ENCODE measurements around the gene RRP8. TPM values are rescaled to one million over a fixed set of nuclear protein-coding genes. Genes with fewer than 3 reads are reported as not detected.
A peak's percentile ranks its signal among the peaks of the same experiment; 100 is the strongest.

Gene RRP8
- total and polyA plus RNA-seq, 9 of the 15 experiments (the other 6 are each of a cell fraction or from before 2014, with no cell fraction given): 5.7 to 47.3 (median 32.6) TPM

DNA sequence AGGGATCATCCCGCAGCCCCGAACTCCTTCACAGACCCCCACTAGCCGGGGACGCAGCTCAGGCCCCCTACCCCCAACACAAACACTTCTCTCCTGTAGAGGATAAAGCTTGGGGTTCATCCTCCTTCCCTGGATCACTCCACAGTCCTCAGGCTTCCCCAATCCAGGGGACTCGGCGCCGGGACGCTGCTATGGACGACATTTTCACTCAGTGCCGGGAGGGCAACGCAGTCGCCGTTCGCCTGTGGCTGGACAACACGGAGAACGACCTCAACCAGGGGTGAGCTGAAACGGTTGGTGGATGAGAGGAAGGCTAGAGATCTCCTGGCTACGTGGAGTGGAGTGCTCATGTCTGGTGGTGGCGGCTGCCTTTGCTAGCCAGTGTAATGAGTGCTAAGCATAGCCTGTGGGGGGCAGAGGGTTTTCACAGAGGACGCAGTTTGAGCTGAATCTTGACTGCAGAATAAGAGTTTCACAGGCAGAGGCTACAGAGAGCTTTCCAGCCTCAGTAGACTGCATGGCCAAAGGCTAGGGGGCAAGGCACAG, 738 bp upstream of the RRP8 start (continued):
- TF ChIP-seq CHD2 (IDR thresholded peaks at IDR 0.05; ENCODE audit: low read depth, low read length): no peak
- TF ChIP-seq TRIM24 (IDR thresholded peaks at IDR 0.05): no peak
- TF ChIP-seq, protein P1, sequence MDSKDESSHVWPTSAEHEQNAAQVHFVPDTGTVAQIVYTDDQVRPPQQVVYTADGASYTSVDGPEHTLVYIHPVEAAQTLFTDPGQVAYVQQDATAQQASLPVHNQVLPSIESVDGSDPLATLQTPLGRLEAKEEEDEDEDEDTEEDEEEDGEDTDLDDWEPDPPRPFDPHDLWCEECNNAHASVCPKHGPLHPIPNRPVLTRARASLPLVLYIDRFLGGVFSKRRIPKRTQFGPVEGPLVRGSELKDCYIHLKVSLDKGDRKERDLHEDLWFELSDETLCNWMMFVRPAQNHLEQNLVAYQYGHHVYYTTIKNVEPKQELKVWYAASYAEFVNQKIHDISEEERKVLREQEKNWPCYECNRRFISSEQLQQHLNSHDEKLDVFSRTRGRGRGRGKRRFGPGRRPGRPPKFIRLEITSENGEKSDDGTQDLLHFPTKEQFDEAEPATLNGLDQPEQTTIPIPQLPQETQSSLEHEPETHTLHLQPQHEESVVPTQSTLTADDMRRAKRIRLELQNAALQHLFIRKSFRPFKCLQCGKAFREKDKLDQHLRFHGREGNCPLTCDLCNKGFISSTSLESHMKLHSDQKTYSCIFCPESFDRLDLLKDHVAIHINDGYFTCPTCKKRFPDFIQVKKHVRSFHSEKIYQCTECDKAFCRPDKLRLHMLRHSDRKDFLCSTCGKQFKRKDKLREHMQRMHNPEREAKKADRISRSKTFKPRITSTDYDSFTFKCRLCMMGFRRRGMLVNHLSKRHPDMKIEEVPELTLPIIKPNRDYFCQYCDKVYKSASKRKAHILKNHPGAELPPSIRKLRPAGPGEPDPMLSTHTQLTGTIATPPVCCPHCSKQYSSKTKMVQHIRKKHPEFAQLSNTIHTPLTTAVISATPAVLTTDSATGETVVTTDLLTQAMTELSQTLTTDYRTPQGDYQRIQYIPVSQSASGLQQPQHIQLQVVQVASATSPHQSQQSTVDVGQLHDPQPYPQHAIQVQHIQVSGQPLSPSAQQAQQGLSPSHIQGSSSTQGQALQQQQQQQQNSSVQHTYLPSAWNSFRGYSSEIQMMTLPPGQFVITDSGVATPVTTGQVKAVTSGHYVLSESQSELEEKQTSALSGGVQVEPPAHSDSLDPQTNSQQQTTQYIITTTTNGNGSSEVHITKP (IDR thresholded peaks at IDR 0.05; ENCODE audit: partially characterized antibody): peak; percentile 33
- TF ChIP-seq ZNF57 (CRISPR knock-in tag; IDR thresholded peaks at IDR 0.05): no peak
- TF ChIP-seq XRCC3 (IDR thresholded peaks at IDR 0.05): no peak
- no peak for TF ChIP-seq POLR2AphosphoS2 (IDR thresholded peaks at IDR 0.05; ENCODE audit: low read length)
- no peak for TF ChIP-seq HOXB6 (CRISPR knock-in tag; IDR thresholded peaks at IDR 0.05; ENCODE audit: borderline replicate concordance)
- TF ChIP-seq HDAC1 (IDR thresholded peaks at IDR 0.05): no peak; a peak in 2 of 4 replicates
- TF ChIP-seq TAF1 (IDR thresholded peaks at IDR 0.05; ENCODE audit: control insufficient read depth, extremely low read depth, insufficient read depth, low read length, severe bottlenecking): peak; percentile 49
- TF ChIP-seq ADNP (tag; IDR thresholded peaks at IDR 0.05): no peak
- no peak for TF ChIP-seq ZNF175 (CRISPR knock-in tag; IDR thresholded peaks at IDR 0.05; ENCODE audit: low read depth)
- TF ChIP-seq BRD9 (IDR thresholded peaks at IDR 0.05; ENCODE audit: low read depth, partially characterized antibody): peak; percentile 10
- TF ChIP-seq, protein P2, sequence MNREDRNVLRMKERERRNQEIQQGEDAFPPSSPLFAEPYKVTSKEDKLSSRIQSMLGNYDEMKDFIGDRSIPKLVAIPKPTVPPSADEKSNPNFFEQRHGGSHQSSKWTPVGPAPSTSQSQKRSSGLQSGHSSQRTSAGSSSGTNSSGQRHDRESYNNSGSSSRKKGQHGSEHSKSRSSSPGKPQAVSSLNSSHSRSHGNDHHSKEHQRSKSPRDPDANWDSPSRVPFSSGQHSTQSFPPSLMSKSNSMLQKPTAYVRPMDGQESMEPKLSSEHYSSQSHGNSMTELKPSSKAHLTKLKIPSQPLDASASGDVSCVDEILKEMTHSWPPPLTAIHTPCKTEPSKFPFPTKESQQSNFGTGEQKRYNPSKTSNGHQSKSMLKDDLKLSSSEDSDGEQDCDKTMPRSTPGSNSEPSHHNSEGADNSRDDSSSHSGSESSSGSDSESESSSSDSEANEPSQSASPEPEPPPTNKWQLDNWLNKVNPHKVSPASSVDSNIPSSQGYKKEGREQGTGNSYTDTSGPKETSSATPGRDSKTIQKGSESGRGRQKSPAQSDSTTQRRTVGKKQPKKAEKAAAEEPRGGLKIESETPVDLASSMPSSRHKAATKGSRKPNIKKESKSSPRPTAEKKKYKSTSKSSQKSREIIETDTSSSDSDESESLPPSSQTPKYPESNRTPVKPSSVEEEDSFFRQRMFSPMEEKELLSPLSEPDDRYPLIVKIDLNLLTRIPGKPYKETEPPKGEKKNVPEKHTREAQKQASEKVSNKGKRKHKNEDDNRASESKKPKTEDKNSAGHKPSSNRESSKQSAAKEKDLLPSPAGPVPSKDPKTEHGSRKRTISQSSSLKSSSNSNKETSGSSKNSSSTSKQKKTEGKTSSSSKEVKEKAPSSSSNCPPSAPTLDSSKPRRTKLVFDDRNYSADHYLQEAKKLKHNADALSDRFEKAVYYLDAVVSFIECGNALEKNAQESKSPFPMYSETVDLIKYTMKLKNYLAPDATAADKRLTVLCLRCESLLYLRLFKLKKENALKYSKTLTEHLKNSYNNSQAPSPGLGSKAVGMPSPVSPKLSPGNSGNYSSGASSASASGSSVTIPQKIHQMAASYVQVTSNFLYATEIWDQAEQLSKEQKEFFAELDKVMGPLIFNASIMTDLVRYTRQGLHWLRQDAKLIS (CRISPR knock-in tag; IDR thresholded peaks at IDR 0.05): no peak
- TF ChIP-seq ZNF239 (CRISPR knock-in tag; IDR thresholded peaks at IDR 0.05): no peak
- no peak for TF ChIP-seq SP1 (CRISPR knock-in tag; IDR thresholded peaks at IDR 0.05)
- TF ChIP-seq PCBP1 (IDR thresholded peaks at IDR 0.05; ENCODE audit: low read depth, low read length, poor library complexity, severe bottlenecking): no peak

All from K562 (cell line).